Thymus (tissue), 11 donors: ENCODE measurements around the gene ZSCAN1. TPM values are rescaled to one million over a fixed set of nuclear protein-coding genes. Genes with fewer than 3 reads are reported as not detected.

Experiments used
- DNase-seq, 9 donors: peaks; one replicate each; pipeline ENCODE4 v3.0.0-alpha.2; 2013; ENCODE audit warnings: low spot score in 9 of 9, low read depth in 6 of 9, missing footprints in 1 of 9
- H3K27ac ChIP-seq, 2 donors: one replicate each; pipeline ENCODE4 v1.5.1; 2013; ENCODE audit warnings: control low read depth in 1 of 2, low read depth in 1 of 2, low read length in 1 of 2, mild to moderate bottlenecking in 1 of 2, moderate library complexity in 1 of 2
- H3K27me3 ChIP-seq, 2 donors: one replicate each; pipeline ENCODE4 v1.5.1; 2013; ENCODE audit warnings: low read length in 1 of 2; ENCODE audit not compliant: control insufficient read depth in 2 of 2, insufficient read depth in 1 of 2
- H3K36me3 ChIP-seq, 2 donors: one replicate each; pipeline ENCODE4 v1.5.1; 2013; ENCODE audit warnings: low read length in 1 of 2, mild to moderate bottlenecking in 1 of 2, moderate library complexity in 1 of 2; ENCODE audit not compliant: control insufficient read depth in 2 of 2, insufficient read depth in 2 of 2
- H3K4me1 ChIP-seq, 2 donors: one replicate each; pipeline ENCODE4 v1.5.1; 2013; ENCODE audit warnings: low read length in 2 of 2; ENCODE audit not compliant: control insufficient read depth in 2 of 2, insufficient read depth in 2 of 2
- H3K4me3 ChIP-seq, 2 donors: one replicate each; pipeline ENCODE4 v1.5.1; 2013; ENCODE audit warnings: low read length in 2 of 2, control low read depth in 1 of 2, mild to moderate bottlenecking in 1 of 2
- H3K9me3 ChIP-seq, 2 donors: one replicate each; pipeline ENCODE4 v1.5.1; 2013; ENCODE audit warnings: low read length in 1 of 2, mild to moderate bottlenecking in 1 of 2; ENCODE audit not compliant: control insufficient read depth in 2 of 2, insufficient read depth in 1 of 2
- WGBS: extraction: QIAGEN DNeasy Blood & Tissue Kit; methylation state at CpG from one replicate; pipeline ENCODE4 v1.1.7; 2013; 5-methylcytosine and 5-hydroxymethylcytosine counted together
- polyA plus RNA-seq: library from polyadenylated mRNA; stranded (reverse); fragments of 200-250 nt; gene quantifications from one replicate; pipeline ENCODE4 v1.2.3, GENCODE V29; 2013
- total RNA-seq: library from RNA; stranded (reverse); fragments of 120-200 nt; gene quantifications from one replicate; pipeline ENCODE4 v1.2.4, GENCODE V29; 2013
- donor health status: healthy.

The ZSCAN1 gene
- total and polyA plus RNA-seq, 2 donors = 0.42 to 1.6 TPM

DNA sequence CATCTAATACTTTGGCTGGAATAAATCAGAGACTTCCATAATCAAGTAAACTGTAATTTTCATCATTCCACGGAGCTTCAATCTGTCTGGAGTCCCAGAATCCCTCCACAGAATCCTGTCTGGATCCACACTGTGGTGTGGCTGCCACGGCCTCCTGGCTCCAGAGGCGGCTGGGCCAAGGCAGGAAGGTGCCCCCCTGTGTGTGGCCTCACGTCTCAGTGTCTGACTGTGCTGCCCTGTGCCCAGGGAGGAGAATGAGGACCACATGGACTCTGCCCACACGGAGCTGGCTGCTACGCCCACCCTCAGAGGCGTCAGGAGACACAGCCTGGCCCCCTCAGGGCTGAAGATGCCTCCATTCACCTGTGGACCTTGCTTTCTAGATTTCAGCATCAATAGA lies 13.0 kb downstream of the ZSCAN1 start:
- no peaks in the 10 kb centered on the region for H3K36me3 ChIP-seq
- 92% methylated on average over 7 of the region's 7 CpGs for WGBS
- H3K4me1 ChIP-seq = no peaks in the 10 kb centered on the region
- H3K27me3 ChIP-seq = no peaks in the 10 kb centered on the region
- H3K27ac ChIP-seq = no peak overlapping the region
- H3K4me3 ChIP-seq = no peak overlapping the region
- no peak for DNase-seq
- H3K9me3 ChIP-seq = peaks cover 19 to 81% of the 10 kb centered on the region in 2 donors

DNA sequence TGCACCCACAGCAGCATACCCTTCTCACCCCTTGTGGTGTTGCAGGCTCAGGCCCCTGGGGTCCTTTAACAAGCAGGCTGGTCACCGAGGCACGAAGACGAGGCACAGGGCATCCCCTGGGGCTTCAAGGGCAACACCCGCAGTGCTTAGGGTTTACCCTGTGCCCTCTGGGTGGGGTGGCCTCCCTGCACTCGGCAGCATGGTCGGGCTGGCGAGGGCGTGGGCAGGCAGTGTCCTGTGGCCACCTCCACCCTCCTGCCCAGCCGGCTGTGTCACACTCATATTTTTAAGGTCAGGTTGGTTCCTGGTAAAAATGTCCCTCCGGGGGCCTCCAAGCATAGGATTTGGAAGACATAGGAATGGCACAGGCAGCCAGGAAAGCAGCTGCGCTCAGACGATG lies 13.8 kb downstream of the ZSCAN1 start:
- H3K4me3 ChIP-seq = no peak overlapping the region
- 95% methylated on average over 12 of the region's 12 CpGs for whole genome bisulfite sequencing
- no peak for DNase-seq

DNA sequence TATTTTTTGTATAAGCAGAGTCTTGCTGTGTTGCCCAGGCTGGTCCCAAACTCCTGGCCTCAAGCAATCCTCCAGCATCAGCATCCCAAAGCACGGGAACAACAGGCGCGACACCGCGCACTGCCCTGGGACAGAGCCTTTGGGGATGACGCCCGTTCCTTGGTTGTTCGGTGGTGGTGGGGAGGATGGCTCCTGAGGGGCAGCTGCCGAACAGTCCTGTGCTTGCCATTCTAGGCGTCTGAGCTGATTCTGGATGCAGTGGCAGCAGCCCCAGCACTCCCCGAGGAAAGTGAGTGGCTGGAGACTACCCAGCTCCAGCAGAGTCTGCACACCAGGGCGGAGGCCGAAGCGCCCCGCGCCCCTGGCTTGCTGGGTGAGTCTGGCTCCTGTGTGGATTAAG lies 18.4 kb downstream of the ZSCAN1 start:
- H3K27ac ChIP-seq = no peak overlapping the region
- 98% methylated on average over 16 of the region's 16 CpGs for WGBS
- DNase-seq = no peak
- H3K27me3 ChIP-seq = no peaks in the 10 kb centered on the region
- H3K4me3 ChIP-seq = no peak overlapping the region
- H3K9me3 ChIP-seq = peaks cover 18 to 92% of the 10 kb centered on the region in 2 donors
- H3K4me1 ChIP-seq = no peaks in the 10 kb centered on the region
- no peaks in the 10 kb centered on the region for H3K36me3 ChIP-seq

More for the DNA sequence above, 13.8 kb downstream of the ZSCAN1 start:
- H3K27ac ChIP-seq = no peak overlapping the region
- H3K4me1 ChIP-seq = no peaks in the 10 kb centered on the region
- H3K27me3 ChIP-seq = no peaks in the 10 kb centered on the region
- no peaks in the 10 kb centered on the region for H3K36me3 ChIP-seq
- peaks cover 18 to 86% of the 10 kb centered on the region in 2 donors for H3K9me3 ChIP-seq

DNA sequence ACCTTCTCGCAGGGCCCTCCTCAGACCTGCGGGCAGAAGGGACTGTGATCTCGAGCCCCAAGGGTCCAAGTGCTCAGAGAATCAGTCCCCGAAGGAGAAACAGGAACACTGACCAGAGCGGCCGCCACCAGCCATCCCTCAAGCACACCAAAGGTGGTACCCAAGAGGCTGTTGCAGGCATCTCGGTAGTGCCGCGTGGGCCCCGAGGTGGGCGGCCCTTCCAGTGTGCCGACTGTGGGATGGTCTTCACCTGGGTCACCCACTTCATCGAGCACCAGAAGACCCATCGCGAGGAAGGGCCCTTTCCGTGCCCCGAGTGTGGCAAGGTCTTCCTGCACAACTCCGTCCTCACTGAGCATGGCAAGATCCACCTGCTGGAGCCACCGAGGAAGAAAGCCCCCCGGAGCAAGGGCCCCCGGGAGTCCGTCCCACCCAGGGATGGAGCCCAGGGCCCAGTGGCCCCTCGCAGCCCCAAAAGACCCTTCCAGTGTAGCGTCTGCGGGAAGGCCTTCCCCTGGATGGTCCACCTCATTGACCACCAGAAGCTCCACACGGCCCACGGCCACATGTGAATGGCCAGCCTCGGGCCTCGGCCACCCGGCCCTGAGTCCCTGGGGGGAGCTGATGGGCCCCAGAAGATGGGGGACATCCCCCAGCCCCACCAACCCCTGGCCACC lies 19.8 kb downstream of the ZSCAN1 start:
- no peaks in the 10 kb centered on the region for H3K36me3 ChIP-seq
- H3K9me3 ChIP-seq = peaks cover 18 to 93% of the 10 kb centered on the region in 2 donors
- H3K4me1 ChIP-seq = peaks cover 0 to under 1% of the 10 kb centered on the region in 2 donors
- no peaks in the 10 kb centered on the region for H3K27me3 ChIP-seq
- no peak for DNase-seq
- H3K27ac ChIP-seq = no peak overlapping the region
- H3K4me3 ChIP-seq = no peak overlapping the region
- WGBS = 96% methylated on average over 30 of the region's 30 CpGs

DNA sequence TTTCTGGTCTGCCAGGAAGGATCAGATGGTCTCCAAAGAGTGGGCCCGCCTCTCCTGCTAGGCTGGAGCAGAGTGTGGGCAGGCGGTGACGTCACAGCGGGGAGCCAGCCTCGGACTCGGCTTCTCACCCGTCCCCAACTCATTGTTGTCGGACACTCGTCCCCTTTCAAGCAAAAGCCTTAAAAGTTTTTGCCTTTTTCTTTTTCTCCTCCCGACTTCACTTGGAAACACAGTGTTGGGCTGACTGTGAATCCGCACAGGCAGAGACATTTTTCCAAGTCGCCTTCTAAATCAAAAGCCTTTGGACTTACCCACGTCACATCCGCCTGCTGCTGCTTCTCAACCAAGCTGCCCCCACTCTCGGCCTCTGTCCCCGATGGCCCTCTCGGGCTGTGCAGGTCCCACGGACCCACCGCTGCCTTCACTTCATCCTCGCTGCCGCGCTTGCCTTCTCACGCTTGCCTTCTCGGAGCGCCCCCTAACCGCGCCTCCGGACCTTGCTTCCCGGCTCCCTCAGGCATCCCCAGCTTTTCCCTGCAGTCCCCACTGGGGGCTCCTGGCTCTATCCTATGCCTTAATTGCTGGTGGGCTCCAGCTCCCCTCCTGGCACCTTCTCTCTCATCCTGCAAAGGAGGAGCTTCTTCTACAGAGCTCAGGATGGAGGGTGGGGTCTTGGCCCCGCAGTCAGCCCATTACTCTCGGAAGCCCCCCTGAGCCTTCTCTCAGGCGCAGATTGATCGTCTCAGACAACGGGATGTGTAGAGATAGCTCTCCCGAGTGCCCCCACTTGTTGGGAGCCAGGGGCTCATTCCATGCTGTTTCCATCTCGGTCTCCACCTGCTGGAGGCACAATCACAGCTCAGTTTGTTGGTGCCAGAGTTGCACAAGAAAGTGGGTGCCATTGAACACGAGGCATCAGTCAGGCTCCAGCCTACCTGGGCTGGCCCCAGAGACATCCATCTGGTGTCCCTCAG lies 21.4 kb downstream of the ZSCAN1 start:
- WGBS = 58% methylated on average over 37 of the region's 37 CpGs

DNA sequence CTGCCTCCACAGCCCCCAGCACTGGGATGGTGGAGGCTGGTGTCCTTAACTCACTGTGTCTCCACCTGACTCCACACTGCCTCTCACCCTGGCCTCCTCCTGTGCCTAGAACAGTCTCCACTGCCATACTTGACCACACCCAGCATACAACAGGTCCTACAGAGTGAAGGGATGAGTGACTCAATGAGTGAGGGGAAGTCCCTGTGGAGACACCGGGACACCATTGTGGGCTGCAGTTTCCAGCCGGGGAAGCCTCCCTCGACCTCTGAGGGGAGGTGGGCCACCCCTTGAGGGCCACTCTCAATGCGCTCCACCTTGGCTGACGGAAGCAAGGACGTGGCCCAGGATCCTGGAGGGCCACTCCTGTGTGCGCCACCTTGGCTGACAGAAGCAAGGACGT lies 22.4 kb downstream of the ZSCAN1 start:
- Histone ChIP-seq H3K27me3 (no peaks in the 10 kb centered on the region), H3K36me3 (no peaks in the 10 kb centered on the region), H3K27ac (no peak overlapping the region), H3K4me1 (peaks cover 0 to 4% of the 10 kb centered on the region in 2 donors), H3K9me3 (peaks cover 24 to 93% of the 10 kb centered on the region in 2 donors), H3K4me3 (no peak overlapping the region)
- WGBS = 80% methylated on average over 7 of the region's 8 CpGs
- no peak for DNase-seq

More for the DNA sequence above, 21.4 kb downstream of the ZSCAN1 start:
- H3K36me3 ChIP-seq = no peaks in the 10 kb centered on the region
- H3K9me3 ChIP-seq = peaks cover 21 to 92% of the 10 kb centered on the region in 2 donors
- peaks cover 0 to 4% of the 10 kb centered on the region in 2 donors for H3K4me1 ChIP-seq
- peak overlapping the region in 1 of 2 donors; percentile 65 for H3K27ac ChIP-seq
- H3K4me3 ChIP-seq = peak overlapping the region in 1 of 2 donors; percentile 22
- H3K27me3 ChIP-seq = no peaks in the 10 kb centered on the region
- DNase-seq = no peak

DNA sequence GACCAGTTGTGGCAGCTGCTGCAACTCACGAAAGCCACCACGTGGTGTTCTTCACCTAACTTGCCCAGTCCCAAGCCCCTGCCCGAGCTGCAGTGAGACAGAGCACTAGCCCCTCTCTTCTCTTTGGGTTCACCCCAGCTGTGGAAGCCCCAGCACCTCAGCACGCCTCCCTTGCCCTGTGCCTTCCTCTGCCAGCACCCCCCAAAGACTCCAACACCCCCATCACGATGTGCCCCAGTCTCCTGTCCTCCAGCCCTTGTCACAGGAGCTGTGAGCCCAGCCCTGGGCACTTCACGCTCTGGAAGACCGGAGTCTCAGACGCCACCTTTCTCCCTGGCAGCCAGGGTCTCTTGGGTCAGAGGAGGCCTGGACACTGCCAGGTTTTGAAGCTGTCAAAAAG lies 23.0 kb downstream of the ZSCAN1 start:
- 93% methylated on average over 8 of the region's 8 CpGs for WGBS
- Histone ChIP-seq H3K9me3 (peaks cover 26 to 92% of the 10 kb centered on the region in 2 donors), H3K27me3 (no peaks in the 10 kb centered on the region), H3K4me1 (peaks cover 0 to 4% of the 10 kb centered on the region in 2 donors), H3K27ac (no peak overlapping the region), H3K4me3 (no peak overlapping the region), H3K36me3 (no peaks in the 10 kb centered on the region)
- no peak for DNase-seq

DNA sequence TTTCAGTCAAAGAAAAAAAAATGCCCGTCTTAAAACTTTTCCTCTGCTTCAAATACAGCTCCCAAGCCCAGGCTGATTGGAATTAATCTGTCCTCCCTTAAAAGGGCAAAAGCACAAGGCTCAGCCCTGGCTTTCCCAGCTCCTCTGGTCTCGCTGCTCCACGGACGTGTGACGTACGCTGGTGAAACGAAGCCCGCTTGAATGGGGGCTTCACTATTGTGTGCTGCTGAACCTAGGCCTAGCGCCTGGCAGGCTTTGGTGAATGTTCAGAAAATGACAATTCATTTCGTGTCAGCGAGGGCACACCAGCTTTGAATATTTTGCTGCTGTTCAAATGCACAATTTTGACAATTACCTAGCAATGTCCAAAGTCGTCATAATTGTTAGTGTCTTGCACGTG lies 24.6 kb downstream of the ZSCAN1 start:
- Histone ChIP-seq H3K36me3 (no peaks in the 10 kb centered on the region), H3K27ac (peak overlapping the region in 1 of 2 donors; percentile 77), H3K9me3 (peaks cover 25 to 86% of the 10 kb centered on the region in 2 donors), H3K4me3 (peak overlapping the region in 1 of 2 donors; percentile 58), H3K27me3 (no peaks in the 10 kb centered on the region), H3K4me1 (peaks cover 0 to 4% of the 10 kb centered on the region in 2 donors)
- DNase-seq = no peak
- WGBS = 95% methylated on average over 13 of the region's 13 CpGs
